Muscle layer of colon (tissue), 2 donors: ENCODE results near the gene ST6GAL1.

Source experiments
- H3K27ac ChIP-seq: one replicate; pipeline ENCODE4 v1.7.0; 2013; ENCODE audit warnings: low read depth, mild to moderate bottlenecking, low read length, moderate library complexity
- H3K27me3 ChIP-seq, 2 donors: one replicate each; pipeline ENCODE4 v1.7.0; 2013; ENCODE audit warnings: low read length in 2 of 2, mild to moderate bottlenecking in 2 of 2; ENCODE audit not compliant: insufficient read depth in 2 of 2, control insufficient read depth in 1 of 2
- H3K36me3 ChIP-seq: one replicate; pipeline ENCODE4 v1.7.0; 2013; ENCODE audit warnings: mild to moderate bottlenecking, low read length; ENCODE audit not compliant: insufficient read depth
- H3K4me1 ChIP-seq: one replicate; pipeline ENCODE4 v1.7.0; 2013; ENCODE audit warnings: mild to moderate bottlenecking, low read length; ENCODE audit not compliant: insufficient read depth
- H3K4me3 ChIP-seq, 2 donors: one replicate each; pipeline ENCODE4 v1.7.0; 2013; ENCODE audit warnings: low read length in 2 of 2, low read depth in 1 of 2, mild to moderate bottlenecking in 1 of 2, moderate library complexity in 1 of 2
- H3K9ac ChIP-seq: one replicate; pipeline ENCODE4 v1.7.0; 2013; ENCODE audit warnings: low read length
- H3K9me3 ChIP-seq: one replicate; pipeline ENCODE4 v1.7.0; 2013; ENCODE audit warnings: mild to moderate bottlenecking, low read length
- donor health status: abdominal sarcoma.
- donor health status: Adenocarcinoma of cecum.

ST6GAL1 gene

GRCh38 chr3:187079090-187080022 lies 149.0 kb downstream of the ST6GAL1 start:
- no peaks in the 10 kb centered on the region for H3K27me3 ChIP-seq
- no peak overlapping the region for H3K27ac ChIP-seq
- H3K9me3 ChIP-seq = no peaks in the 10 kb centered on the region
- no peaks in the 10 kb centered on the region for H3K4me1 ChIP-seq
- no peak overlapping the region for H3K4me3 ChIP-seq
- no peak overlapping the region for H3K9ac ChIP-seq
- no peaks in the 10 kb centered on the region for H3K36me3 ChIP-seq

- Histone ChIP-seq H3K27me3 (no peaks in the 10 kb centered on the region), H3K9me3 (no peaks in the 10 kb centered on the region), H3K4me3 (no peak overlapping the region), H3K36me3 (no peaks in the 10 kb centered on the region), H3K4me1 (no peaks in the 10 kb centered on the region), H3K9ac (no peak overlapping the region), H3K27ac (no peak overlapping the region)
Measured at GRCh38 chr3:187080799-187081450, 150.6 kb downstream of the ST6GAL1 start.

GRCh38 chr3:187082758-187083375 lies 152.5 kb downstream of the ST6GAL1 start:
- Histone ChIP-seq H3K4me3 (no peak overlapping the region), H3K36me3 (no peaks in the 10 kb centered on the region), H3K4me1 (no peaks in the 10 kb centered on the region), H3K27ac (no peak overlapping the region), H3K9me3 (no peaks in the 10 kb centered on the region), H3K9ac (no peak overlapping the region), H3K27me3 (no peaks in the 10 kb centered on the region)

GRCh38 chr3:187084126-187084525 lies 153.8 kb downstream of the ST6GAL1 start:
- Histone ChIP-seq H3K36me3 (no peaks in the 10 kb centered on the region), H3K27ac (no peak overlapping the region), H3K9me3 (no peaks in the 10 kb centered on the region), H3K4me1 (no peaks in the 10 kb centered on the region), H3K27me3 (no peaks in the 10 kb centered on the region), H3K4me3 (no peak overlapping the region), H3K9ac (no peak overlapping the region)

- Histone ChIP-seq H3K4me1 (no peaks in the 10 kb centered on the region), H3K4me3 (no peak overlapping the region), H3K27ac (no peak overlapping the region), H3K9me3 (no peaks in the 10 kb centered on the region), H3K9ac (no peak overlapping the region), H3K36me3 (no peaks in the 10 kb centered on the region), H3K27me3 (no peaks in the 10 kb centered on the region)
Measured at GRCh38 chr3:187084580-187084979, 154.3 kb downstream of the ST6GAL1 start.

GRCh38 chr3:187085021-187085666 lies 154.8 kb downstream of the ST6GAL1 start:
- Histone ChIP-seq H3K4me3 (no peak overlapping the region), H3K4me1 (no peaks in the 10 kb centered on the region), H3K9ac (no peak overlapping the region), H3K36me3 (no peaks in the 10 kb centered on the region), H3K27ac (no peak overlapping the region), H3K27me3 (no peaks in the 10 kb centered on the region), H3K9me3 (no peaks in the 10 kb centered on the region)

GRCh38 chr3:187085933-187086332 lies 155.6 kb downstream of the ST6GAL1 start:
- no peaks in the 10 kb centered on the region for H3K36me3 ChIP-seq
- no peaks in the 10 kb centered on the region for H3K27me3 ChIP-seq
- H3K4me1 ChIP-seq = no peaks in the 10 kb centered on the region
- no peak overlapping the region for H3K27ac ChIP-seq
- no peak overlapping the region for H3K4me3 ChIP-seq
- no peaks in the 10 kb centered on the region for H3K9me3 ChIP-seq
- H3K9ac ChIP-seq = no peak overlapping the region

GRCh38 chr3:187086831-187087230 lies 156.5 kb downstream of the ST6GAL1 start:
- H3K9ac ChIP-seq = no peak overlapping the region

GRCh38 chr3:187088701-187089100 lies 158.4 kb downstream of the ST6GAL1 start:
- H3K36me3 ChIP-seq = no peaks in the 10 kb centered on the region
- H3K27ac ChIP-seq = no peak overlapping the region
- H3K9ac ChIP-seq = no peak overlapping the region
- H3K9me3 ChIP-seq = no peaks in the 10 kb centered on the region
- H3K27me3 ChIP-seq = no peaks in the 10 kb centered on the region
- no peaks in the 10 kb centered on the region for H3K4me1 ChIP-seq
- H3K4me3 ChIP-seq = no peak overlapping the region

More at GRCh38 chr3:187086831-187087230, 156.5 kb downstream of the ST6GAL1 start:
- no peaks in the 10 kb centered on the region for H3K4me1 ChIP-seq
- H3K27ac ChIP-seq = no peak overlapping the region
- H3K9me3 ChIP-seq = no peaks in the 10 kb centered on the region
- no peak overlapping the region for H3K4me3 ChIP-seq
- H3K27me3 ChIP-seq = no peaks in the 10 kb centered on the region
- no peaks in the 10 kb centered on the region for H3K36me3 ChIP-seq

GRCh38 chr3:187093320-187093719 lies 163.0 kb downstream of the ST6GAL1 start:
- Histone ChIP-seq H3K27me3 (no peaks in the 10 kb centered on the region), H3K27ac (no peak overlapping the region), H3K9me3 (no peaks in the 10 kb centered on the region), H3K4me1 (no peaks in the 10 kb centered on the region), H3K36me3 (no peaks in the 10 kb centered on the region), H3K4me3 (no peak overlapping the region), H3K9ac (no peak overlapping the region)

- no peak overlapping the region for H3K9ac ChIP-seq
- no peaks in the 10 kb centered on the region for H3K36me3 ChIP-seq
- no peaks in the 10 kb centered on the region for H3K27me3 ChIP-seq
- H3K4me1 ChIP-seq = peaks cover 15% of the 10 kb centered on the region
- no peak overlapping the region for H3K4me3 ChIP-seq
- no peak overlapping the region for H3K27ac ChIP-seq
- no peaks in the 10 kb centered on the region for H3K9me3 ChIP-seq
Measured at GRCh38 chr3:187098923-187099512, 168.7 kb downstream of the ST6GAL1 start.
